ENCODE data around the gene TMEM117.

- no peak for TF ChIP-seq POLR2A (IDR thresholded peaks at IDR 0.05)
- TF ChIP-seq, protein P1, sequence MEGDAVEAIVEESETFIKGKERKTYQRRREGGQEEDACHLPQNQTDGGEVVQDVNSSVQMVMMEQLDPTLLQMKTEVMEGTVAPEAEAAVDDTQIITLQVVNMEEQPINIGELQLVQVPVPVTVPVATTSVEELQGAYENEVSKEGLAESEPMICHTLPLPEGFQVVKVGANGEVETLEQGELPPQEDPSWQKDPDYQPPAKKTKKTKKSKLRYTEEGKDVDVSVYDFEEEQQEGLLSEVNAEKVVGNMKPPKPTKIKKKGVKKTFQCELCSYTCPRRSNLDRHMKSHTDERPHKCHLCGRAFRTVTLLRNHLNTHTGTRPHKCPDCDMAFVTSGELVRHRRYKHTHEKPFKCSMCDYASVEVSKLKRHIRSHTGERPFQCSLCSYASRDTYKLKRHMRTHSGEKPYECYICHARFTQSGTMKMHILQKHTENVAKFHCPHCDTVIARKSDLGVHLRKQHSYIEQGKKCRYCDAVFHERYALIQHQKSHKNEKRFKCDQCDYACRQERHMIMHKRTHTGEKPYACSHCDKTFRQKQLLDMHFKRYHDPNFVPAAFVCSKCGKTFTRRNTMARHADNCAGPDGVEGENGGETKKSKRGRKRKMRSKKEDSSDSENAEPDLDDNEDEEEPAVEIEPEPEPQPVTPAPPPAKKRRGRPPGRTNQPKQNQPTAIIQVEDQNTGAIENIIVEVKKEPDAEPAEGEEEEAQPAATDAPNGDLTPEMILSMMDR (IDR thresholded peaks at IDR 0.05), result no peak
Measured at GRCh38 chr12:44098786-44099185, 262.9 kb downstream of the TMEM117 start.
